Esophagus muscularis mucosa (tissue), 4 donors: ENCODE data around the gene PRDM16. TPM values are rescaled to one million over a fixed set of nuclear protein-coding genes. Genes with fewer than 3 reads are reported as not detected.

ENCODE experiments used
- DNase-seq: peaks from one replicate; pipeline ENCODE4 v3.0.0-alpha.2; 2017; ENCODE audit errors: extremely low spot score
- H3K27ac ChIP-seq, 4 donors: fragments of 200-600 bp; sonication (generic); replicated peaks in 1 of 4; 1 replicate in 3 of 4; 2 replicates in 1 of 4; pipeline ENCODE4 v1.5.1; 2016 to 2019; ENCODE audit warnings: mild to moderate bottlenecking in 1 of 4
- H3K27me3 ChIP-seq, 4 donors: fragments of 200-600 bp; sonication (generic); one replicate each; pipeline versions ENCODE4 v1.5.1 to v1.6.0; 2016 to 2019
- H3K36me3 ChIP-seq, 4 donors: fragments of 200-600 bp; sonication (generic); one replicate each; pipeline ENCODE4 v1.5.1; 2016 to 2019
- H3K4me1 ChIP-seq, 4 donors: fragments of 200-600 bp; sonication (generic); one replicate each; pipeline ENCODE4 v1.5.1; 2016 to 2019
- H3K4me3 ChIP-seq, 4 donors: fragments of 200-600 bp; sonication (generic); 1 replicate in 2 of 4; 2 replicates in 2 of 4; pipeline ENCODE4 v1.5.1; 2016 to 2019; ENCODE audit warnings: mild to moderate bottlenecking in 4 of 4, moderate library complexity in 1 of 4
- H3K9me3 ChIP-seq, 4 donors: fragments of 200-600 bp; sonication (generic); 1 replicate in 3 of 4; 2 replicates in 1 of 4; pipeline ENCODE4 v1.5.1; 2016 to 2019
- EP300 ChIP-seq: sonication (generic); formaldehyde crosslinking; IDR thresholded peaks from one replicate; pipeline ENCODE4 v1.6.1; 2017; ENCODE audit warnings: antibody characterized with exemption
- POLR2A ChIP-seq: fragments of 450-650 bp; IDR thresholded peaks from one replicate; pipeline ENCODE4 v1.6.1; 2017; ENCODE audit warnings: antibody characterized with exemption, moderate library complexity, mild to moderate bottlenecking, low read depth
- POLR2AphosphoS5 ChIP-seq, 2 donors: sonication (generic); formaldehyde crosslinking; IDR thresholded peaks; one replicate each; pipeline ENCODE4 v1.6.1; 2017; ENCODE audit warnings: antibody characterized with exemption in 2 of 2
- WGBS: methylation state at CpG from one replicate; pipeline ENCODE4 v1.1.5; 2018; 5-methylcytosine and 5-hydroxymethylcytosine counted together
- intact Hi-C: fragments of 100-400 bp; cut with DNase I; formaldehyde crosslinking; loops from one replicate; pipeline ENCODE4 v1.15.1; 2023
- total RNA-seq, 4 donors: library from RNA; depleted of rRNA; stranded (reverse); fragments of >200 nt; gene quantifications; one replicate each; pipeline versions ENCODE4 v1.1.0 to v1.2.1, GENCODE V29; 2016
- TF ChIP-seq, protein P1 (sequence below), 3 experiments: fragments of 200-600 bp in 2 of 3; fragments of 450-650 bp in 1 of 3; sonication (generic) in 2 of 3; IDR thresholded peaks; one replicate each; pipeline ENCODE4 v1.5.1; 2017 to 2019; ENCODE audit warnings: antibody characterized with exemption in 3 of 3, mild to moderate bottlenecking in 2 of 3, moderate library complexity in 1 of 3

PRDM16 gene
- total RNA-seq, 4 donors from 2014 or later: 1.2 to 4.4 (median 2.2) TPM

DNA sequence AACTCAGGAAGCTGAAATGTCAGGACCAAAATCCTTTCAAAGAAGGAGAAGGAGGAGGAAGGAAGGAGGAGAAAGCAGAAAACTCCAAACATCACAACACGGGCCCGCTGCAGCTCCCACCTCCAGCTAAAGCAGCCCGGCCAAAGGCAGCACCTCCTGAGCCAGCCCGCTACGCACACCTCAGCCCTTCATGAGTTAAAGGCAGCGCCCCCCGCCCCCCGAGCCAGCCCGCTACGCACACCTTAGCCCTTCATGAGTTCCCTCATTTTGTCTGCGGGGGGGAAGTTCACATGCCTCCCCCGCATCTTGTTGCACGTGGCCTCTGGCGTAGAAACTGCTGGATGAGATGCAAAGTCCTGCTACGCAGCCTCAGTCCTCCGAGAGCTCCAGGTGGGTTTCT, 294.8 kb downstream of the PRDM16 start:
- peaks cover 0 to 61% (median 0%) of the 10 kb centered on the region in 4 donors for H3K27me3 ChIP-seq
- H3K4me1 ChIP-seq: peaks cover 12 to 25% (median 22%) of the 10 kb centered on the region in 4 donors
- TF ChIP-seq EP300 (no peak), POLR2A (no peak), POLR2AphosphoS5 (IDR thresholded peaks at IDR 0.05) (no peak)
- TF ChIP-seq, protein P1, sequence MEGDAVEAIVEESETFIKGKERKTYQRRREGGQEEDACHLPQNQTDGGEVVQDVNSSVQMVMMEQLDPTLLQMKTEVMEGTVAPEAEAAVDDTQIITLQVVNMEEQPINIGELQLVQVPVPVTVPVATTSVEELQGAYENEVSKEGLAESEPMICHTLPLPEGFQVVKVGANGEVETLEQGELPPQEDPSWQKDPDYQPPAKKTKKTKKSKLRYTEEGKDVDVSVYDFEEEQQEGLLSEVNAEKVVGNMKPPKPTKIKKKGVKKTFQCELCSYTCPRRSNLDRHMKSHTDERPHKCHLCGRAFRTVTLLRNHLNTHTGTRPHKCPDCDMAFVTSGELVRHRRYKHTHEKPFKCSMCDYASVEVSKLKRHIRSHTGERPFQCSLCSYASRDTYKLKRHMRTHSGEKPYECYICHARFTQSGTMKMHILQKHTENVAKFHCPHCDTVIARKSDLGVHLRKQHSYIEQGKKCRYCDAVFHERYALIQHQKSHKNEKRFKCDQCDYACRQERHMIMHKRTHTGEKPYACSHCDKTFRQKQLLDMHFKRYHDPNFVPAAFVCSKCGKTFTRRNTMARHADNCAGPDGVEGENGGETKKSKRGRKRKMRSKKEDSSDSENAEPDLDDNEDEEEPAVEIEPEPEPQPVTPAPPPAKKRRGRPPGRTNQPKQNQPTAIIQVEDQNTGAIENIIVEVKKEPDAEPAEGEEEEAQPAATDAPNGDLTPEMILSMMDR (IDR thresholded peaks at IDR 0.05): no peak
- no peak overlapping the region for H3K27ac ChIP-seq
- WGBS: 89% methylated on average over 15 of the region's 16 CpGs
- DNase-seq: no peak
- intact Hi-C loops: no loop called here
- no peaks in the 10 kb centered on the region for H3K9me3 ChIP-seq
- H3K4me3 ChIP-seq: no peak overlapping the region
- no peaks in the 10 kb centered on the region for H3K36me3 ChIP-seq

DNA sequence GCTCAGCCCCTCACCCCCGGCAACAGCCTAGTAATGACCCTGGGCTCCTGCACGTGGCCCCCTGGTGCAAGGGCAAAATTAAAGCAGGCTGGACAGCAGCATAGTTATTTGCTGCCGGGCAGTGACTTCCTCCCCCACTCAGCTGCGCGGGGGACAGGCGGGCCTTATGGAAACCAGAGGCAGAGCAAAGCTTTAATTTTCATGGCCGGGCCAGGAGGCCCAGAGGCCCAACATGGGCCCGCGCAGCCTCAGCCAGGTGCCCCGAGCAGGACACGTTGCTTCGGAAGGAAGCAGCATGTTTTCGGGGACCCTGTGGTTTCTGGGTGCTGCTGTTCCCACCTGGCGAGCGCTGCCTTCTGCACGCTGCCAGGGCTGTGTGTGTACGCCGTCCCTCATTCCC, 295.5 kb downstream of the PRDM16 start:
- WGBS: 65% methylated on average over 5 of the region's 18 CpGs
- Histone ChIP-seq H3K27me3 (peaks cover 0 to 53% (median 0%) of the 10 kb centered on the region in 4 donors), H3K4me3 (no peak overlapping the region), H3K27ac (no peak overlapping the region), H3K36me3 (no peaks in the 10 kb centered on the region), H3K4me1 (peaks cover 20 to 33% (median 29%) of the 10 kb centered on the region in 4 donors), H3K9me3 (no peaks in the 10 kb centered on the region)
- intact Hi-C loops: no loop called here
- no peak for DNase-seq
- no peak for TF ChIP-seq POLR2A
- no peak for TF ChIP-seq POLR2AphosphoS5 (IDR thresholded peaks at IDR 0.05)
- TF ChIP-seq, protein P1 (IDR thresholded peaks at IDR 0.05): no peak
- no peak for TF ChIP-seq EP300

DNA sequence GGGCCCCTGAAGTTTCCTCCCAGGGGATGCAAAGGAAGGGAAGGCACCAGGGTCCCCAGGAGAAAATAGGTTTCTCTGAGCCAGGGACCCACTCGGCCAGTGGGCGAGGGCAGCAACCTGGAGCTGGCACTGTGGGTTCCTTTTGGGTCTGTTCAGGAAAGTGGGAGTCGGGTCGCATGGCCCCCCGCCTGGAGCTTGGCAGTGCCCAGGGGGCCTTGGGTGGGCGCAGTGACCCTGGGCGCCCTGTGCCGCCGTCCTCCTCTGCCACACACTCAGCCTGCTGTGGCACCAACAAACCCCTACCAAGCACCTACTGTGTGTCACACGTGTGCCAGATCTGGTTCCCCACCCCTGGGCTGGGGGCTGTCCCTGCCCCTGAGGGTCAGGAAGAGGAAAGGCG, 296.0 kb downstream of the PRDM16 start:
- intact Hi-C loops: loop anchor here (5.0 kb wide), 1 partner anchor 53 kb away; no protein-coding TSS in a partner anchor
- WGBS: 77% methylated on average over 4 of the region's 11 CpGs
- no peak overlapping the region for H3K27ac ChIP-seq
- TF ChIP-seq POLR2AphosphoS5 (IDR thresholded peaks at IDR 0.05) (no peak), EP300 (no peak), POLR2A (no peak)
- TF ChIP-seq, protein P1 (IDR thresholded peaks at IDR 0.05): no peak
- peaks cover 24 to 37% (median 32%) of the 10 kb centered on the region in 4 donors for H3K4me1 ChIP-seq
- no peaks in the 10 kb centered on the region for H3K36me3 ChIP-seq
- no peak overlapping the region for H3K4me3 ChIP-seq
- peaks cover 0 to 50% (median 0%) of the 10 kb centered on the region in 4 donors for H3K27me3 ChIP-seq
- no peaks in the 10 kb centered on the region for H3K9me3 ChIP-seq
- DNase-seq: no peak

GRCh38 chr1:3365523-3366125, 296.6 kb downstream of the PRDM16 start:
- H3K4me1 ChIP-seq: peaks cover 27 to 44% (median 37%) of the 10 kb centered on the region in 4 donors
- H3K27ac ChIP-seq: peak overlapping the region in 2 of 4 donors; percentile 53 to 61

More at GRCh38 chr1:3365523-3366125, 296.6 kb downstream of the PRDM16 start:
- Histone ChIP-seq H3K36me3 (no peaks in the 10 kb centered on the region), H3K27me3 (peaks cover 0 to 46% (median 0%) of the 10 kb centered on the region in 4 donors), H3K4me3 (no peak overlapping the region), H3K9me3 (no peaks in the 10 kb centered on the region)
- intact Hi-C loops: loop anchor here (5.0 kb wide), 1 partner anchor 53 kb away; no protein-coding TSS in a partner anchor
- WGBS: 68% methylated on average over 20 of the region's 22 CpGs
- TF ChIP-seq, protein P1 (IDR thresholded peaks at IDR 0.05): no peak
- TF ChIP-seq EP300 (no peak), POLR2AphosphoS5 (IDR thresholded peaks at IDR 0.05) (no peak), POLR2A (no peak)
- no peak for DNase-seq
